ENCODE measurements around the gene FFAR1.

- TF ChIP-seq POLR2A (IDR thresholded peaks at IDR 0.05; ENCODE audit: low read length) (no peak), GATA1 (IDR thresholded peaks at IDR 0.05; ENCODE audit: low read depth, low read length) (no peak)
These were observed 38.0 kb upstream of the FFAR1 start for GRCh38 chr19:35309481-35310279.

All from erythroblast (primary cell).